Measurements from ENCODE around the gene TMCO1. TPM values are rescaled to one million over a fixed set of nuclear protein-coding genes. Genes with fewer than 3 reads are reported as not detected.
"Not testable (repeated sequence)": the region's sequence is repeated elsewhere in the genome, so short reads cannot be mapped to it uniquely, and the experiment has no call there.

Gene TMCO1
- total RNA-seq, 1 experiment from 2014 or later, result 67.3 TPM

- peaks cover 49% of the 10 kb centered on the region for H3K36me3 ChIP-seq
- H3K4me3 ChIP-seq, result no peak overlapping the region
Measured at GRCh38 chr1:165759095-165759494, 9.6 kb downstream of the TMCO1 start.

GRCh38 chr1:165755393-165756010 lies 13.2 kb downstream of the TMCO1 start:
- H3K9me3 ChIP-seq, result no peaks in the 10 kb centered on the region
- DNase-seq, result no peak
- H3K27me3 ChIP-seq, result no peaks in the 10 kb centered on the region
- peaks cover 51% of the 10 kb centered on the region for H3K36me3 ChIP-seq
- no peak overlapping the region for H3K4me3 ChIP-seq

More at GRCh38 chr1:165759095-165759494, 9.6 kb downstream of the TMCO1 start:
- Histone ChIP-seq H3K27me3 (no peaks in the 10 kb centered on the region), H3K9me3 (no peaks in the 10 kb centered on the region)
- DNase-seq, result no peak

GRCh38 chr1:165753934-165754333 lies 14.7 kb downstream of the TMCO1 start:
- Histone ChIP-seq H3K36me3 (peaks cover 54% of the 10 kb centered on the region), H3K27me3 (no peaks in the 10 kb centered on the region), H3K4me3 (no peak overlapping the region), H3K9me3 (no peaks in the 10 kb centered on the region)
- no peak for DNase-seq

- DNase-seq, result no peak
- H3K4me3 ChIP-seq, result no peak overlapping the region
- H3K9me3 ChIP-seq, result no peaks in the 10 kb centered on the region
- no peaks in the 10 kb centered on the region for H3K27me3 ChIP-seq
- H3K36me3 ChIP-seq, result peaks cover 36% of the 10 kb centered on the region
Measured at GRCh38 chr1:165748550-165748949, 20.1 kb downstream of the TMCO1 start.

- Histone ChIP-seq H3K36me3 (peaks cover 39% of the 10 kb centered on the region), H3K4me3 (no peak overlapping the region), H3K27me3 (no peaks in the 10 kb centered on the region), H3K9me3 (no peaks in the 10 kb centered on the region)
- DNase-seq, result no peak
Measured at GRCh38 chr1:165747632-165748447, 20.8 kb downstream of the TMCO1 start.

GRCh38 chr1:165744913-165745312 lies 23.8 kb downstream of the TMCO1 start:
- not testable (repeated sequence) for H3K27me3 ChIP-seq, DNase-seq, H3K9me3 ChIP-seq, H3K4me3 ChIP-seq
- H3K36me3 ChIP-seq, result peaks cover 55% of the 10 kb centered on the region

- peaks cover 12% of the 10 kb centered on the region for H3K9me3 ChIP-seq
- no peak for DNase-seq
- peaks cover 75% of the 10 kb centered on the region for H3K36me3 ChIP-seq
- H3K4me3 ChIP-seq, result no peak overlapping the region
- no peaks in the 10 kb centered on the region for H3K27me3 ChIP-seq
Measured at GRCh38 chr1:165742194-165742593, 26.5 kb downstream of the TMCO1 start.

GRCh38 chr1:165738794-165739193 lies 29.9 kb downstream of the TMCO1 start:
- DNase-seq, result no peak
- no peak overlapping the region for H3K4me3 ChIP-seq
- peaks cover 90% of the 10 kb centered on the region for H3K36me3 ChIP-seq
- no peaks in the 10 kb centered on the region for H3K27me3 ChIP-seq
- peaks cover 17% of the 10 kb centered on the region for H3K9me3 ChIP-seq

GRCh38 chr1:165737196-165737595 lies 31.5 kb downstream of the TMCO1 start:
- Histone ChIP-seq H3K9me3 (peaks cover 17% of the 10 kb centered on the region), H3K4me3 (no peak overlapping the region), H3K36me3 (peaks cover 78% of the 10 kb centered on the region), H3K27me3 (no peaks in the 10 kb centered on the region)
- no peak for DNase-seq

- Histone ChIP-seq H3K9me3 (peaks cover 17% of the 10 kb centered on the region), H3K27me3 (no peaks in the 10 kb centered on the region), H3K36me3 (peaks cover 64% of the 10 kb centered on the region), H3K4me3 (no peak overlapping the region)
- DNase-seq, result no peak
Measured at GRCh38 chr1:165734906-165735305, 33.8 kb downstream of the TMCO1 start.

GRCh38 chr1:165726841-165727240 lies 41.8 kb downstream of the TMCO1 start:
- no peak overlapping the region for H3K4me3 ChIP-seq
- no peaks in the 10 kb centered on the region for H3K9me3 ChIP-seq
- no peaks in the 10 kb centered on the region for H3K27me3 ChIP-seq
- H3K36me3 ChIP-seq, result peaks cover 38% of the 10 kb centered on the region
- no peak for DNase-seq

- Histone ChIP-seq H3K4me3 (no peak overlapping the region), H3K27me3 (no peaks in the 10 kb centered on the region), H3K36me3 (peaks cover 36% of the 10 kb centered on the region), H3K9me3 (no peaks in the 10 kb centered on the region)
- no peak for DNase-seq
Measured at GRCh38 chr1:165726169-165726568, 42.5 kb downstream of the TMCO1 start.

GRCh38 chr1:165717918-165718515 lies 50.7 kb downstream of the TMCO1 start:
- H3K4me3 ChIP-seq, result no peak overlapping the region
- H3K9me3 ChIP-seq, result no peaks in the 10 kb centered on the region
- H3K36me3 ChIP-seq, result no peaks in the 10 kb centered on the region
- peak; percentile 31 for DNase-seq
- H3K27me3 ChIP-seq, result no peaks in the 10 kb centered on the region

- not testable (repeated sequence) for H3K36me3 ChIP-seq, H3K4me3 ChIP-seq, DNase-seq, H3K27me3 ChIP-seq, H3K9me3 ChIP-seq
Measured at GRCh38 chr1:165716265-165717051, 52.2 kb downstream of the TMCO1 start.

GRCh38 chr1:165712764-165713163 lies 55.9 kb downstream of the TMCO1 start:
- H3K27me3 ChIP-seq, result no peaks in the 10 kb centered on the region
- no peaks in the 10 kb centered on the region for H3K36me3 ChIP-seq
- DNase-seq, result no peak
- H3K4me3 ChIP-seq, result no peak overlapping the region
- no peaks in the 10 kb centered on the region for H3K9me3 ChIP-seq

- no peak for DNase-seq
- H3K27me3 ChIP-seq, result peaks cover 16% of the 10 kb centered on the region
- H3K9me3 ChIP-seq, result no peaks in the 10 kb centered on the region
- H3K4me3 ChIP-seq, result no peak overlapping the region
- no peaks in the 10 kb centered on the region for H3K36me3 ChIP-seq
Measured at GRCh38 chr1:165707984-165708706, 60.5 kb downstream of the TMCO1 start.
